ENCODE data around the gene UBALD2. TPM values are rescaled to one million over a fixed set of nuclear protein-coding genes. Genes with fewer than 3 reads are reported as not detected.

Gene UBALD2
- total RNA-seq, 4 donors from 2014 or later = 9.1 to 16.2 (median 12.4) TPM

DNA sequence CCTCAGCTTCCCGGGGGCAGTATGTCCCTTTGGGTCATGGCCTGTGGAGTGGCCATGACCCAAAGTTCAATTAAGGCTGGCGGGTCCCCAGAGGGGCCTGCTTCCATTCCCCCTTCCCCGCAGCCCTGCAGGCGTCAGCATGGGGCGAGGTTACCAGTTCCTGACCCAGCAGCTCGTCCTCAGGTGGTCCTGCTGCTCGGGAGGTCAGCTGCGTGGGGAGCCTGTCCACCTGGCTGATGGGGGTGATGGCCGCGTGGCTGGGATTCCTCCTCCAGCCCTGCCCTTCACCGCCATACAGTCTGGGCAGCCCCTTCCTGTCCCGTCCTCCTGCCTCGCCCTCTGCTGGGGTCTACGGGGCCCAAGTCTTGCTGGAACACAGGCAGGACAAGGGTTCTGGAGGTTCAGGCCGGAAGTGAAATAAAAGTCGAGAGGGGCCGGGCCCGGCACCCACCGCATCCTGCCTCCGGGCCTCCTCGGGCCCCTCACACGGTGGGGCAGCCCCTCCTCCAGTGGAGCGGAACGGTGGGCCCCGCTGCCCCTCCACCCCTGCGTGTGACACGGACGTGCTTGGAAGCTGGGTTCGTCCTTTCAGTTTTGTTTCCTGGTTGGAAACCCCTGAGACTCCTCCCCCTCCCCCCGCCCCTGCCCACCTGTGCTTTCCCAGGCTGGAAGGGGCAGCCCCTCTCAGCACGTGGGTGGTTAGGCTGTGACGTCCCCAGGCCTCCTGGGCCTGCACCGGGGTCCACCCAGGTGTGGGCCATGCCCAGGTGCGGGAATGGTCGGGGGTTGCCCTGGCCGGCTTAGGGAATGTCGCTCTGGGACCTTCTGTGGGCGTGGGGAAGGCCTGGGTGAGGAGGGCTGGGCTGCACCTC is 6.8 kb downstream of the UBALD2 start:
- peak in 1 of 2 donors; percentile 31 for TF ChIP-seq POLR2AphosphoS5 (IDR thresholded peaks at IDR 0.05)
- TF ChIP-seq, protein P1, sequence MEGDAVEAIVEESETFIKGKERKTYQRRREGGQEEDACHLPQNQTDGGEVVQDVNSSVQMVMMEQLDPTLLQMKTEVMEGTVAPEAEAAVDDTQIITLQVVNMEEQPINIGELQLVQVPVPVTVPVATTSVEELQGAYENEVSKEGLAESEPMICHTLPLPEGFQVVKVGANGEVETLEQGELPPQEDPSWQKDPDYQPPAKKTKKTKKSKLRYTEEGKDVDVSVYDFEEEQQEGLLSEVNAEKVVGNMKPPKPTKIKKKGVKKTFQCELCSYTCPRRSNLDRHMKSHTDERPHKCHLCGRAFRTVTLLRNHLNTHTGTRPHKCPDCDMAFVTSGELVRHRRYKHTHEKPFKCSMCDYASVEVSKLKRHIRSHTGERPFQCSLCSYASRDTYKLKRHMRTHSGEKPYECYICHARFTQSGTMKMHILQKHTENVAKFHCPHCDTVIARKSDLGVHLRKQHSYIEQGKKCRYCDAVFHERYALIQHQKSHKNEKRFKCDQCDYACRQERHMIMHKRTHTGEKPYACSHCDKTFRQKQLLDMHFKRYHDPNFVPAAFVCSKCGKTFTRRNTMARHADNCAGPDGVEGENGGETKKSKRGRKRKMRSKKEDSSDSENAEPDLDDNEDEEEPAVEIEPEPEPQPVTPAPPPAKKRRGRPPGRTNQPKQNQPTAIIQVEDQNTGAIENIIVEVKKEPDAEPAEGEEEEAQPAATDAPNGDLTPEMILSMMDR (IDR thresholded peaks at IDR 0.05) = no peak
- TF ChIP-seq POLR2A (IDR thresholded peaks at IDR 0.05; ENCODE audit: low read depth) = no peak
- no peaks in the 10 kb centered on the region for H3K27me3 ChIP-seq
- peak overlapping the region; percentile 42 to 62 (median 50) for H3K27ac ChIP-seq (replicated peaks in 1 of 4)
- H3K9me3 ChIP-seq = no peaks in the 10 kb centered on the region
- 48% methylated on average over 15 of the region's 38 CpGs for WGBS
- peak overlapping the region; percentile 20 to 55 (median 34) for H3K4me3 ChIP-seq
- DNase-seq (ENCODE audit: extremely low spot score) = no peak
- peaks cover 56 to 74% (median 68%) of the 10 kb centered on the region in 4 donors for H3K4me1 ChIP-seq
- intact Hi-C loops (cut with DNase I) = loop anchor here (5.0 kb wide), 1 partner anchor 35 kb away; no protein-coding TSS in a partner anchor
- H3K36me3 ChIP-seq = peaks cover 0 to 34% (median 23%) of the 10 kb centered on the region in 4 donors

DNA sequence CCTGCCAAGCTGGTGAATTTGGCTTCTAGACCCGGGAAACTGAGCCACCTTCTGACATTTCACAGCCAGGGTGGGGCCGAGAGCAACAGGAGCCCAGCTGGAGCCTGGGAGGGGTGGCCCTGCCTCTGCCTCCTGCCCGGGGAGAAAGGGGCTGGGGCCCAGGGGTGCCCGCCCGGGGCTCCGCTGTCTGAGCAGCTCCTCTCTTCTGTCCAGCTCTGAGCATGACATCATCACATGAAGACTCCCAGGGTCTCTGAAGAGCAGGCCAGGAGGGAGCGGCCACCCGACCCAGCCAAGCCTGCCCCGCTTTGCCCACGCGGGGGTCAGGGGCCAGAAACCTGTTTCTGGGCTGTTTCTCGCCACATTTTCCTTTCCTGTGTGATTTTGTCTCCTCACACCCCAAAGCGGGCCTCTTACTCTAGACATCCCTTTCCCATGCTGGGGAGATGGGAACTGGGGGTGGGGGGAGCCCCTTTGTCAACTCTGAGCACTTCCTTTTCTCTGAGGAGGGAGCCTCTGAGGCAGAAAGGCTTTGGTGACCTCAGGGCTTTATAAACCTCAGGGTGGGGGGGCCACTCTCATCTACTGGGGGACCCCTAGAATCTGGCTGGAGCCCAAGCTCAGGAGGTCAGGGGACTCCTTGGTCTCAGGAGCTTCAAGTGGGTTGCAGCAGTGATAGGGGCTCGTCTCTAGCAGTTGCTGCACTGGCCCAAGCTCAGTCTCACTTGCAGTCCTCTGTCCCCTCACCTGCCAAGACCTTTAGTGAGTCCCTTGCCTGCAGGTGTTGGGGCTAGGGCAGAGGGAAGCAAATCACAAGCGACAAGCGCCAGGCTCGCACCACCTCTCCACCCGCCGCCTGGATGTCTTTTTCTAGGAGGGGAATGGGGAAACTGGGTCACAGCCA is 7.6 kb downstream of the UBALD2 start:
- Histone ChIP-seq H3K9me3 (no peaks in the 10 kb centered on the region), H3K27ac (replicated peaks in 1 of 4) (peak overlapping the region; percentile 42 to 62 (median 50)), H3K27me3 (no peaks in the 10 kb centered on the region), H3K4me1 (peaks cover 47 to 65% (median 59%) of the 10 kb centered on the region in 4 donors), H3K4me3 (peak overlapping the region; percentile 20 to 55 (median 34)), H3K36me3 (peaks cover 0 to 35% (median 23%) of the 10 kb centered on the region in 4 donors)
- intact Hi-C loops (cut with DNase I) = loop anchor here (5.0 kb wide), 1 partner anchor 35 kb away; no protein-coding TSS in a partner anchor
- TF ChIP-seq POLR2AphosphoS5 (IDR thresholded peaks at IDR 0.05) (no peak), POLR2A (IDR thresholded peaks at IDR 0.05; ENCODE audit: low read depth) (no peak), EP300 (IDR thresholded peaks at IDR 0.05) (no peak)
- TF ChIP-seq, protein P1 (IDR thresholded peaks at IDR 0.05) = no peak
- 68% methylated on average over 14 of the region's 19 CpGs for WGBS
- DNase-seq (ENCODE audit: extremely low spot score) = no peak

DNA sequence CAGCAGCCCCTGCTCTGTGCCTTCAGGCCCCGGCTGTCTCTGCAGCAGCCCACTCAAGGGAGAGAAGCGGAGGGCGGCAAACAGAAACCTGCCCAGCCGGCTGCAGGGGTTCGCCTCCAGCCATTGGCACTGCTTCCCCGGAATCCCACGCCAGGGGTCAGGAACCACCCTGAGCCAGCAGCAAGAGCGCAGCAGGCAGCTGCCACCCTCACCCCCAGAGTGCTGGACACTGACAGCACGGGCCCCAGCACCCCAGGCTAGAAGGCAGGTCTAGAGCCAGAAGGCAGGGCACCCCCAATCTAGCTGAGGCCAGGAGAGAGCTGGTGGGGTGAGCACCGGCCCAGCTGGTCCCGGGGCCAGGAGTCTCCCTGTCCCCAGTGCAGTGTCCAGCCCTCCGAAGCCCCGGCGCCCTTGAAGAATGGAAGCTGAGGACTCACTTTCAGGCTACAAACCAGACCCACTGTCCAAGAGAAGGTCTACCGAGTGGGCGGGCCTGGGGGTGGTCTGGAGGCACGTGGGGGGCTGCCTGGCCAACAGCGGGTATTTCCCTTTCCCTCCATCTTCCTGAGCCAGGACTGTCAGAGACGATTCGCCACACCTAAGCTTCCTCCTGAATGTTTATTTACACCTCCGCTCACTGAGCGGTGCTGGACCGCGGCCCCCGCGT is 8.4 kb downstream of the UBALD2 start:
- Histone ChIP-seq H3K27me3 (no peaks in the 10 kb centered on the region), H3K4me3 (no peak overlapping the region), H3K4me1 (peaks cover 39 to 58% (median 51%) of the 10 kb centered on the region in 4 donors), H3K9me3 (no peaks in the 10 kb centered on the region), H3K27ac (replicated peaks in 1 of 4) (no peak overlapping the region), H3K36me3 (peaks cover 0 to 40% (median 23%) of the 10 kb centered on the region in 4 donors)
- no peak for DNase-seq (ENCODE audit: extremely low spot score)
- intact Hi-C loops (cut with DNase I) = loop anchor here (5.0 kb wide), 1 partner anchor 36 kb away; no protein-coding TSS in a partner anchor
- TF ChIP-seq POLR2A (IDR thresholded peaks at IDR 0.05; ENCODE audit: low read depth) = no peak
- no peak for TF ChIP-seq POLR2AphosphoS5 (IDR thresholded peaks at IDR 0.05)
- no peak for TF ChIP-seq EP300 (IDR thresholded peaks at IDR 0.05)
- TF ChIP-seq, protein P1 (IDR thresholded peaks at IDR 0.05) = no peak
- 41% methylated on average over 4 of the region's 26 CpGs for WGBS
